Ovary (tissue), 9 donors: ENCODE data around the gene TSHZ2. TPM values are rescaled to one million over a fixed set of nuclear protein-coding genes. Genes with fewer than 3 reads are reported as not detected.
"Not testable (repeated sequence)": the region's sequence is repeated elsewhere in the genome, so short reads cannot be mapped to it uniquely, and the experiment has no call there.

Experiments
- DNase-seq, 5 donors: peaks; one replicate each; pipeline ENCODE4 v3.0.0-alpha.2; 2019 to 2020
- H3K27ac ChIP-seq, 2 donors: fragments of 200-600 bp; one replicate each; pipeline versions ENCODE4 v1.5.1 to v1.8.0; 2019 to 2022
- H3K27me3 ChIP-seq: fragments of 200-600 bp; one replicate; pipeline ENCODE4 v1.8.0; 2022
- H3K36me3 ChIP-seq: fragments of 200-600 bp; sonication (generic); one replicate; pipeline ENCODE4 v1.5.1; 2019
- H3K4me1 ChIP-seq: one replicate; pipeline ENCODE4 v1.8.1; 2013; ENCODE audit warnings: mild to moderate bottlenecking, moderate library complexity; ENCODE audit not compliant: insufficient read depth
- H3K4me3 ChIP-seq: fragments of 200-600 bp; sonication (generic); one replicate; pipeline ENCODE4 v1.5.1; 2017
- H3K9me3 ChIP-seq, 2 donors: fragments of 200-600 bp in 1 of 2; sonication (generic) in 1 of 2; one replicate each; pipeline versions ENCODE4 v1.5.1 to v1.8.1; 2013 to 2019; ENCODE audit warnings: mild to moderate bottlenecking in 1 of 2, moderate library complexity in 1 of 2
- CTCF ChIP-seq, 3 donors: fragments of 450-650 bp in 2 of 3; fragments of 200-600 bp in 1 of 3; IDR thresholded peaks; one replicate each; pipeline versions ENCODE4 v1.5.1 to v1.8.0; 2016 to 2022; ENCODE audit warnings: antibody characterized with exemption in 3 of 3, mild to moderate bottlenecking in 1 of 3
- EP300 ChIP-seq: sonication (generic); formaldehyde crosslinking; IDR thresholded peaks from one replicate; pipeline ENCODE4 v1.6.1; 2017; ENCODE audit warnings: antibody characterized with exemption
- POLR2A ChIP-seq: fragments of 450-650 bp; IDR thresholded peaks from one replicate; pipeline ENCODE4 v1.6.1; 2017; ENCODE audit warnings: antibody characterized with exemption, mild to moderate bottlenecking, moderate library complexity
- WGBS, 3 donors: extraction: QIAGEN DNeasy Blood & Tissue Kit in 1 of 3; methylation state at CpG; one replicate each; pipeline versions ENCODE4 v1.1.5 to v1.1.7; 2013 to 2017; 5-methylcytosine and 5-hydroxymethylcytosine counted together
- intact Hi-C, 4 donors: fragments of 100-400 bp; cut with DNase I; formaldehyde crosslinking; loops; one replicate each; pipeline versions ENCODE4 v1.11.0 to v1.15.1; 2022 to 2023
- polyA plus RNA-seq, 2 donors: library from polyadenylated mRNA; stranded (reverse); fragments of 200-250 nt in 1 of 2; fragments of 350-450 nt in 1 of 2; fragmentation: Illumina TruSeq in 1 of 2; extraction: RNeasy Lipid Tissue Mini Kit (QIAGEN cat#74804) in 1 of 2; gene quantifications; one replicate each; pipeline ENCODE4 v1.2.3, GENCODE V29; 2013 to 2014
- total RNA-seq, 7 donors: library from RNA; depleted of rRNA in 2 of 7; stranded (reverse); fragments of >200 nt in 2 of 7; fragmentation: NEBNext Ultra II Directional in 3 of 7; extraction: Animal tissue kit (Norgen Biotek cat#: 25700) in 3 of 7; gene quantifications; one replicate each; pipeline versions ENCODE4 v1.1.0 to v1.2.4, GENCODE V29; 2016 to 2023
- donor health status: DM: no; HTN: no; CAD: no; lungs with moderate emphysema.
- donor health status: DM: no; HTN: no; CAD: no.
- donor health status: Bipolar disorder and iron deficiency.
- donor health status: DM: yes; HTN: yes; CAD: no.
- donor health status: DM: no; HTN: no; CAD: no.
- donor health status: DM: yes; HTN: yes; CAD: no.

Gene TSHZ2
- total and polyA plus RNA-seq, 9 donors: 18.2 to 113 (median 40.2) TPM

DNA sequence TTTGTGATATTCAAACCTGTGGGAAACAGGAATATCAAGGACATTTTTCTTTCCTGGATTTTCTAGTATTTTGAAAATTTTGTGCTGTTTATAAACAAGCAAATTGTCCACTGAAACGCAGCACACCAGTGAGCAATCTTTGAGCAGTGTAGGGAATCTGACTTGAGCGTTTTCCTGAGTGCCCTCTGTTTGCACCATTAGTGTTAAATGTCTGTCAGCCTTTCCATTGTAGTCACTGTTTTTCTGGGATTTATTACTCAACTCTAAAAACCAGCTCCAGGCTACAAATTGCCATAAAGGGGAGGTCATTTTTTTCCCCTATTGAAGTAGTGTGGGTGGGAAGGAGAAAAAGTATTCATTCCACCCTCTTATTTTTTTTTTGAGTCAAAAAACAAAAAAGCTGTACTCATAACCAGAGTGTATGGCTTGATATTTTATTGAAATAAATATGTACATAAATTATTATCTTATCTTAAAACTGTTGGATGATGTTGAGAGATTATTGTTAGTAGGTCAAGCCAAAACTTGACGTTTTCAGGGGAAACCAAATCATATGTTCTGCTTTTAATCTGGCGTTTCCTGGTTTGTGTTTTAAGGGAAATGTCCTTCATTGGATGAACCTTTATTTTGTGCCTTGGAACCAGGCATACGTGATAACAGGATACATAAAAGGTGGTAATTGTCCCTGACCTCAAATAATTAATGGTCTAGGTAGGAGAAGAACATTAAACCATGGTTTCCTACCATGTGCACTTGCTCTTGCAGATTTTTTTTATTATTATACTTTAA is 51.8 kb downstream of the TSHZ2 start:
- H3K4me3 ChIP-seq: no peak overlapping the region
- intact Hi-C loops: loop anchor here in 1 of 4 donors (5.0 kb wide), 1 partner anchor 333 kb away; no protein-coding TSS in a partner anchor
- H3K27ac ChIP-seq: no peak overlapping the region
- H3K4me1 ChIP-seq: peaks cover 5% of the 10 kb centered on the region
- no peak for DNase-seq
- H3K36me3 ChIP-seq: no peaks in the 10 kb centered on the region
- WGBS, 3 donors: 18 to 24% (median 18%) methylated on average over 5 of the region's 5 CpGs
- no peaks in the 10 kb centered on the region for H3K27me3 ChIP-seq
- TF ChIP-seq EP300 (no peak), CTCF (IDR thresholded peaks at IDR 0.05) (no peak), POLR2A (no peak)
- H3K9me3 ChIP-seq: no peaks in the 10 kb centered on the region

GRCh38 chr20:53024653-53025052 is 52.5 kb downstream of the TSHZ2 start:
- H3K27ac ChIP-seq: not testable (repeated sequence)

GRCh38 chr20:53027089-53027488 is 54.9 kb downstream of the TSHZ2 start:
- no peaks in the 10 kb centered on the region for H3K9me3 ChIP-seq
- H3K4me3 ChIP-seq: no peak overlapping the region
- H3K27ac ChIP-seq: no peak overlapping the region
- peaks cover 3% of the 10 kb centered on the region for H3K4me1 ChIP-seq
- no peak for TF ChIP-seq CTCF (IDR thresholded peaks at IDR 0.05)
- TF ChIP-seq POLR2A: no peak
- no peak for TF ChIP-seq EP300
- H3K27me3 ChIP-seq: no peaks in the 10 kb centered on the region
- no peaks in the 10 kb centered on the region for H3K36me3 ChIP-seq
- no peak for DNase-seq
- intact Hi-C loops: no loop called here

More at GRCh38 chr20:53024653-53025052, 52.5 kb downstream of the TSHZ2 start:
- not testable (repeated sequence) for DNase-seq, H3K9me3 ChIP-seq, H3K36me3 ChIP-seq, H3K4me3 ChIP-seq, H3K4me1 ChIP-seq, H3K27me3 ChIP-seq
- 94 to 97% (median 97%) methylated on average over 5 of the region's 5 CpGs for WGBS, 3 donors
- intact Hi-C loops: loop anchor here in 1 of 4 donors (5.0 kb wide), 1 partner anchor 333 kb away; no protein-coding TSS in a partner anchor

- Histone ChIP-seq H3K4me3 (no peak overlapping the region), H3K36me3 (no peaks in the 10 kb centered on the region), H3K27ac (no peak overlapping the region), H3K4me1 (peaks cover 3% of the 10 kb centered on the region), H3K27me3 (no peaks in the 10 kb centered on the region), H3K9me3 (no peaks in the 10 kb centered on the region)
- no peak for DNase-seq
- intact Hi-C loops: no loop called here
- WGBS, 3 donors: 93 to 99% (median 98%) methylated on average over 6 of the region's 6 CpGs
- TF ChIP-seq CTCF (IDR thresholded peaks at IDR 0.05) (no peak), EP300 (no peak), POLR2A (no peak)
These were observed 56.3 kb downstream of the TSHZ2 start for GRCh38 chr20:53028337-53029007.

DNA sequence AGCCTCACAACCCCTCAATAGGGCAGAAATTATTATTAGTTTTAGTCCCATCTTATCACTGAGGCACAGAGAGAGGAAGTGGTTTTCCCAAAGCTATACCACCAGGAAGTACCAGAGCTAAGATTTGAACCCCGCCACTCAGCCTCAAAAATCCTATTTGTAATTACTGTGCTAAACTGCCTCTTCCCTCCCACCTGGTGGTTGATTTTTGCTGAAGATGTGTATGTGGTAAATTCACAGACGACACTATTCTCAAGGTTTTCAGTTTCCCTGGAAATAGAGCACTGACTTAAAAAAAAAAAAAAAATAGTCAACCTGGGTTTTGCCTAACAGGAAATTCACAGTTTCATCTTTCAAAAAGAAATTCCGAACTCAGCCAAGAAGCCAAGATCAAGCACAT is 57.9 kb downstream of the TSHZ2 start:
- no peak overlapping the region for H3K27ac ChIP-seq
- no peaks in the 10 kb centered on the region for H3K27me3 ChIP-seq
- 70 to 76% (median 73%) methylated on average over 3 of the region's 3 CpGs for WGBS, 3 donors
- H3K9me3 ChIP-seq: no peaks in the 10 kb centered on the region
- H3K36me3 ChIP-seq: no peaks in the 10 kb centered on the region
- no peak for DNase-seq
- TF ChIP-seq CTCF (IDR thresholded peaks at IDR 0.05): no peak
- no peak for TF ChIP-seq POLR2A
- no peak for TF ChIP-seq EP300
- intact Hi-C loops: no loop called here
- H3K4me3 ChIP-seq: no peak overlapping the region
- H3K4me1 ChIP-seq: no peaks in the 10 kb centered on the region
